CD4-positive, alpha-beta T cell treated with Interleukin-12 subunit alpha and Interleukin-12 subunit beta, for 1 hour (primary cell): ENCODE measurements around the gene INVS.
A peak's percentile ranks its signal among the peaks of the same experiment; 100 is the strongest.
"Not testable (repeated sequence)": the region's sequence is repeated elsewhere in the genome, so short reads cannot be mapped to it uniquely, and the experiment has no call there.

Experiments used
- DNase-seq: peaks from one replicate; pipeline ENCODE4 v3.0.0-alpha.2; 2020

INVS gene

GRCh38 chr9:100206899-100207298, 107.9 kb downstream of the INVS start:
- DNase-seq: no peak

DNA sequence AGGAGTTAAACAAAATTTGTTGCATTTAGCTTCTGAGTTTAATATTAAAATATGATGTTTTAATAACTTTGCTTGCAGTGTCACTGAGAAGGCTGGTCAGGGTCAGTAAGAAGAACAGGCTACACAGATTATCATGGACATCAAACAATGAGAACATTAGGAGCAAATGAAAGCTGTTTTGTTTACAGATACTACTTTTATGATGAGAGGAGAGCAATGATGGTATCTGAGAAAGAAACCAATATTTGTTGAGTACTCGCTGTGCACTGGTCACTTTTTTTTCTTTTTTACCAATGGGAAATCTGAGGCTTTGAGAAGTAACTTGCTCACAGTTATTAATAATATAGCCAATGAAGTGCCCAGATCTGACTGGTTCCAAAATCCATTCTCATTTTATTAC, 109.6 kb downstream of the INVS start:
- DNase-seq: no peak

- DNase-seq: no peak
These were observed 112.4 kb downstream of the INVS start for GRCh38 chr9:100211476-100211875.

GRCh38 chr9:100213730-100214477, 114.9 kb downstream of the INVS start:
- DNase-seq: no peak

GRCh38 chr9:100216178-100216787, 117.2 kb downstream of the INVS start:
- DNase-seq: peak; percentile 70

GRCh38 chr9:100217536-100217935, 118.5 kb downstream of the INVS start:
- no peak for DNase-seq

GRCh38 chr9:100219347-100219746, 120.3 kb downstream of the INVS start:
- DNase-seq: no peak

DNA sequence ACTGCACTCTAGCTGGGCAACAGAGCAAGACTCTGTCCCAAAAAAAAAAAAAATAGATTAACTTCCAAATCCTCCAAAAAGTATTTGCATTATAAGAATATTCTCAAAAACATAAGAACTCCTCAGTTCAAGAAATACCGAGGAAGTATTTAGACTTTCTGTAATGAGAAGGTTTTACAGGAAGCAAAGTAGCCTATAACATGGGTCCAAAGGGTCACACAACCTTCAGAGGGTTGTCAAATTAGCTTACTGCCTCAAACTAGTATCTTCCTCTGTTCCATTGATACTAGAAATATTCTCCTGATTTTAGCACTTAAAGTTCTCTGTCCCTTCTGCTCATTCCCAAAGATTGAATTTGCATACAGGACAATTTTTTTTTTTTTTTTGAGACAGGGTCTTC, 121.9 kb downstream of the INVS start:
- no peak for DNase-seq

- DNase-seq: no peak
These were observed 122.5 kb downstream of the INVS start for GRCh38 chr9:100221538-100221937.

DNA sequence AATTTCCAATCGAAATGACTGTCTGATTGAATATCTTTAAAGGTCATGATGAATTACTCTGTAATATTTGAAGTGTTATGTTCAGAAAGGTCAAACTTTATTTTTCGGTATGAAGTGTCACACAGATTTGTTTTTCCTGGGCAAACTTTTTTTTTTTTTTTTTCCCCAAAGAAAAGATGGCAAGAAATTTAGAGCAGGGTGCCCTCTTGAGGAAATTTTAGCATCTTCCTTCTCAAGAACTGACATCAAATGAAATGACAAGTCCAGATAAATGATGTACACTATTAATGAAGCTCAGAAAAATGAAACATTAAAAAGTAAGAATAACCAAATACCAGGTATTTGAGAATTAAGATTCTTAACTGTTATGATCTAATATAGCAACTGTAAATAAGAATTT, 123.6 kb downstream of the INVS start:
- no peak for DNase-seq

DNA sequence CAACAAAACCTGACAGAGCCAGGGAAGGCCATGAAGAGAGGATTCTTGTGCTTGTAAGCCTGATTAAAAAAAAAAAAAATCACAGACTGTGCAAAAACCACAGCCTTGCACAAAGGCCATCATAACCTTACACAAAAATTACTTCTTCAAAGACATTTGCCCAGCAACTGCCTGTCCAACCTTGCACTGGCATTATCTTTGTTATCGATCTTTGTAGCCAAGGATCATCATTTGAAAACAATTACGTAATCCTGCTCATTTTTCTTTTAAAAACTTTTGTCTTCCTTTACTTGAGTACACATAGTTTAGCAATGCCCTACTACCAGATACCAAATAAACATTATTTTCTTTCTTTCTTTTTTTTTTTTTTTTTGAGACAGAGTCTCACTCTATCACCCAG, 128.6 kb downstream of the INVS start:
- no peak for DNase-seq

- DNase-seq: no peak
These were observed 129.4 kb downstream of the INVS start for GRCh38 chr9:100228352-100228869.

GRCh38 chr9:100229136-100229535, 130.1 kb downstream of the INVS start:
- DNase-seq: no peak

GRCh38 chr9:100229561-100229960, 130.5 kb downstream of the INVS start:
- DNase-seq: no peak

- not testable (repeated sequence) for DNase-seq
These were observed 137.9 kb downstream of the INVS start for GRCh38 chr9:100236986-100237385.

GRCh38 chr9:100240512-100240911, 141.5 kb downstream of the INVS start:
- DNase-seq: no peak

- no peak for DNase-seq
These were observed 168.2 kb downstream of the INVS start for GRCh38 chr9:100267211-100267610.

GRCh38 chr9:100268271-100268670, 169.2 kb downstream of the INVS start:
- DNase-seq: no peak

DNA sequence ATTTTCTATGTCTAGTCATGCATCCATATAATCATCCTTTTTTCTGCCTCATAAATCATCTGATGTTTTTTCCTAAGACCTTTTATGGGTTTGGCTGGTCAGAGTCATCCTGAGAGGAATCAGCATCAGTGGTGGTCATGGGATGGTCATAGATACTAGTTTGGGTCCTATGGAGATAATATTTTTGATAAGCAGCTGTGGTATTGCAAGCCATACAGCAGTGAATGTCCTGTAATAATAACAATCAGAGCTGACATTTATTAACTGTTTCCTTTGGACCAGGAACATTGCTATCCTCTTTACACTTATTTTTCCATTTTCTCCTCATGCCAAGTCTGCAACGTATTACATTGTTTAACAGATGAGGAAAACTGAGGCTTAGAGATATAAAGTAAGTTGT, 170.6 kb downstream of the INVS start:
- no peak for DNase-seq

GRCh38 chr9:100277166-100277979, 178.3 kb downstream of the INVS start:
- no peak for DNase-seq

DNA sequence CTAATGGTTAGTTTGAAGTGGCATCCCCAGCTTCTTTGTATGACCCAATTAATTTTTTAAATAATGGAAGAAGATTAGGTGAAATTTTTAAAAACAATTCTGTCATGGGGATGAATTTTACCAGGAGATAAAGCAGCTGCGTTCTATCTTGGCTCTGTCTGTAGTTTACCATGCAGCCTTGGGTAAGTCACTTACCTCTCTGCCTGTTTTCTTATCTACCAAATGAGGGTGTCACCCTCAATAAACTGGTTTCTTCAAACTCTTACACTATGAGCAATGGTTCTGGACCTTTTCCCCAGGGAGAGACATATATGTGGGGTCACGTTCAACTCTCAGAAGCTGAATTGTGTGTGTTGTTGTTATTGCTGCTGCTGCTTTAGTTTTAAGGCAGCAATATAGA, 182.0 kb downstream of the INVS start:
- DNase-seq: no peak

GRCh38 chr9:100281676-100282387, 182.8 kb downstream of the INVS start:
- no peak for DNase-seq

DNA sequence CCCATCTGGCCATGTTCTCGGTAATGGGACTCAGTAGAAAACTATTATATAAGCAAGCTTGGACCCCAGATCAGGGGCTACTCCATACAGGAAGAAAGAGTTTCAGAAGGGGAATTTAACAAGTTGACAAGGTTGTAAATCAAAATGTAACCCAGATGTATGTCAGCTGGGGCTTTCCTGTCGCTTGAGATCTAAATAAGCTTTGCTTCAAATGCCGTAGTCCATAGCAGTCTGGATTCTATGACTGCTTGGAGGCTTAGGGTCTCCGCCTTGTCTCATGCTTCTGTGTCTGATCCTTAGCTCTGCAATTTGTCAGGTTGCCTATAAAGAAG, 183.3 kb downstream of the INVS start:
- no peak for DNase-seq
